Upper lobe of left lung (tissue), 6 donors: ENCODE results near the gene BAIAP2L1. TPM values are rescaled to one million over a fixed set of nuclear protein-coding genes. Genes with fewer than 3 reads are reported as not detected.

ENCODE experiments used
- ATAC-seq, 2 donors: fragments of 200-7000 bp; cut with Tn5 transposase; one replicate each; pipeline ENCODE4 v1.9.1; 2022; ENCODE audit warnings: mild to moderate bottlenecking in 2 of 2, moderate library complexity in 2 of 2; ENCODE audit not compliant: low FRiP score in 2 of 2
- DNase-seq, 2 donors: peaks; one replicate each; pipeline ENCODE4 v3.0.0-alpha.2; 2019 to 2020
- H3K27ac ChIP-seq, 4 donors: fragments of 200-600 bp; sonication (generic); one replicate each; pipeline ENCODE4 v1.5.1; 2016 to 2019
- H3K27me3 ChIP-seq, 4 donors: fragments of 200-600 bp; sonication (generic); one replicate each; pipeline ENCODE4 v1.5.1; 2017 to 2019
- H3K36me3 ChIP-seq, 4 donors: fragments of 200-600 bp; sonication (generic); one replicate each; pipeline ENCODE4 v1.5.1; 2016 to 2019
- H3K4me1 ChIP-seq, 4 donors: fragments of 200-600 bp; sonication (generic); one replicate each; pipeline ENCODE4 v1.5.1; 2018 to 2019
- H3K4me3 ChIP-seq, 4 donors: fragments of 200-600 bp; sonication (generic); one replicate each; pipeline ENCODE4 v1.5.1; 2017 to 2019; ENCODE audit warnings: mild to moderate bottlenecking in 2 of 4, moderate library complexity in 1 of 4
- H3K9me3 ChIP-seq, 4 donors: fragments of 200-600 bp; sonication (generic); one replicate each; pipeline ENCODE4 v1.5.1; 2018 to 2019
- EP300 ChIP-seq, 4 donors: sonication (generic); formaldehyde crosslinking; IDR thresholded peaks; one replicate each; pipeline ENCODE4 v1.5.1; 2017; ENCODE audit warnings: antibody characterized with exemption in 4 of 4, control low read depth in 2 of 4
- POLR2A ChIP-seq, 4 donors: fragments of 450-650 bp; IDR thresholded peaks; one replicate each; pipeline ENCODE4 v1.5.1; 2016 to 2017; ENCODE audit warnings: antibody characterized with exemption in 4 of 4, mild to moderate bottlenecking in 2 of 4
- POLR2AphosphoS5 ChIP-seq, 2 donors: sonication (generic); formaldehyde crosslinking; IDR thresholded peaks; one replicate each; pipeline ENCODE4 v1.5.1; 2017; ENCODE audit warnings: antibody characterized with exemption in 2 of 2
- WGBS, 2 donors: methylation state at CpG; one replicate each; pipeline ENCODE4 v1.1.5; 2017 to 2018; 5-methylcytosine and 5-hydroxymethylcytosine counted together
- total RNA-seq, 6 donors: library from RNA; depleted of rRNA in 4 of 6; stranded (reverse); fragments of >200 nt in 4 of 6; gene quantifications; one replicate each; pipeline versions ENCODE4 v1.1.0 to v1.2.1, GENCODE V29; 2016 to 2021
- TF ChIP-seq, protein P1 (sequence below), 6 experiments: fragments of 450-650 bp in 4 of 6; fragments of 200-600 bp in 2 of 6; sonication (generic) in 2 of 6; IDR thresholded peaks; one replicate each; pipeline ENCODE4 v1.5.1; 2016 to 2019; ENCODE audit warnings: antibody characterized with exemption in 6 of 6
- donor health status: DM: no; HTN: no; CAD: no; lungs with moderate emphysema.
- donor health status: DM: no; HTN: yes; CAD: no; lungs with severe emphysema.

Gene BAIAP2L1
- total RNA-seq, 6 donors from 2014 or later = 20.2 to 35.6 (median 26.6) TPM

DNA sequence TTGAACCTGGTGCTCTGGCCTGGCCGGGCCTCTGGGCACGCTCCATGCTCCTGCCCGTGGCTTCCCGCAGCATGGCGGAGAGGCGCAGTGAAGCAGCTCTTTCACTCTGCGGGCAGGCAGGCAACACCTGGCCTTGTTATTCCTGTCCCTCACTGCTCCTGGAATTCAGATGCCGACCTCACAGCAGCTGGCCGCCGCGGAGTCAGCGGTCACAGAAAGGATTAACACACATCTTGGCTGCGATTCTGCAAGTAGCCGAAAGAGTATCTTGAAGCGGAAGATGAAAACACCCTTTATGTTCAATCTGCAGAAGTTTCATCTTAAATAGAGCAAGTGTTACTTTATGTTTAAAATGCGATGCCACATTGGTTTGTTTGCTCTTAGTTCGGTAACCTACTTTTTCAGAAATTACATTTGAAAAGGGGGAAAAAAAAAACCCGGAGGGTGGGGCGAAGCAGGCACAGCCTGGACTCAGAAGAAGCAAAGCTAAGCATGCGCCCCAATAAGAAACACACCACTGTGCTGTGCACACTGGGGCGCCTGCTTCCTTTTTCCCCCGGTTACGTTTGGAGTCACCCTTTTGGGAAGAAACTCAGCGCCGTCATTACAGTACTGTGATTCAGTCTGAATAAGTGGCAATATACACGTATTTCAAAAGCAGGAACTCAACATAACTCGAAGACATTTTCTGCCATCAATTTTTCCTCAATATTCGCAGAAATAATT lies 77.1 kb downstream of the BAIAP2L1 start:
- Histone ChIP-seq H3K4me3 (no peak overlapping the region), H3K9me3 (no peaks in the 10 kb centered on the region), H3K4me1 (no peaks in the 10 kb centered on the region), H3K36me3 (no peaks in the 10 kb centered on the region), H3K27ac (no peak overlapping the region), H3K27me3 (no peaks in the 10 kb centered on the region)
- DNase-seq = no peak
- 72 to 78% methylated on average over 28 of the region's 28 CpGs for WGBS, 2 donors
- ATAC-seq = no peak
- TF ChIP-seq, protein P1, sequence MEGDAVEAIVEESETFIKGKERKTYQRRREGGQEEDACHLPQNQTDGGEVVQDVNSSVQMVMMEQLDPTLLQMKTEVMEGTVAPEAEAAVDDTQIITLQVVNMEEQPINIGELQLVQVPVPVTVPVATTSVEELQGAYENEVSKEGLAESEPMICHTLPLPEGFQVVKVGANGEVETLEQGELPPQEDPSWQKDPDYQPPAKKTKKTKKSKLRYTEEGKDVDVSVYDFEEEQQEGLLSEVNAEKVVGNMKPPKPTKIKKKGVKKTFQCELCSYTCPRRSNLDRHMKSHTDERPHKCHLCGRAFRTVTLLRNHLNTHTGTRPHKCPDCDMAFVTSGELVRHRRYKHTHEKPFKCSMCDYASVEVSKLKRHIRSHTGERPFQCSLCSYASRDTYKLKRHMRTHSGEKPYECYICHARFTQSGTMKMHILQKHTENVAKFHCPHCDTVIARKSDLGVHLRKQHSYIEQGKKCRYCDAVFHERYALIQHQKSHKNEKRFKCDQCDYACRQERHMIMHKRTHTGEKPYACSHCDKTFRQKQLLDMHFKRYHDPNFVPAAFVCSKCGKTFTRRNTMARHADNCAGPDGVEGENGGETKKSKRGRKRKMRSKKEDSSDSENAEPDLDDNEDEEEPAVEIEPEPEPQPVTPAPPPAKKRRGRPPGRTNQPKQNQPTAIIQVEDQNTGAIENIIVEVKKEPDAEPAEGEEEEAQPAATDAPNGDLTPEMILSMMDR (IDR thresholded peaks at IDR 0.05) = no peak
- TF ChIP-seq POLR2A (IDR thresholded peaks at IDR 0.05) (no peak), POLR2AphosphoS5 (IDR thresholded peaks at IDR 0.05) (no peak), EP300 (IDR thresholded peaks at IDR 0.05) (no peak)

DNA sequence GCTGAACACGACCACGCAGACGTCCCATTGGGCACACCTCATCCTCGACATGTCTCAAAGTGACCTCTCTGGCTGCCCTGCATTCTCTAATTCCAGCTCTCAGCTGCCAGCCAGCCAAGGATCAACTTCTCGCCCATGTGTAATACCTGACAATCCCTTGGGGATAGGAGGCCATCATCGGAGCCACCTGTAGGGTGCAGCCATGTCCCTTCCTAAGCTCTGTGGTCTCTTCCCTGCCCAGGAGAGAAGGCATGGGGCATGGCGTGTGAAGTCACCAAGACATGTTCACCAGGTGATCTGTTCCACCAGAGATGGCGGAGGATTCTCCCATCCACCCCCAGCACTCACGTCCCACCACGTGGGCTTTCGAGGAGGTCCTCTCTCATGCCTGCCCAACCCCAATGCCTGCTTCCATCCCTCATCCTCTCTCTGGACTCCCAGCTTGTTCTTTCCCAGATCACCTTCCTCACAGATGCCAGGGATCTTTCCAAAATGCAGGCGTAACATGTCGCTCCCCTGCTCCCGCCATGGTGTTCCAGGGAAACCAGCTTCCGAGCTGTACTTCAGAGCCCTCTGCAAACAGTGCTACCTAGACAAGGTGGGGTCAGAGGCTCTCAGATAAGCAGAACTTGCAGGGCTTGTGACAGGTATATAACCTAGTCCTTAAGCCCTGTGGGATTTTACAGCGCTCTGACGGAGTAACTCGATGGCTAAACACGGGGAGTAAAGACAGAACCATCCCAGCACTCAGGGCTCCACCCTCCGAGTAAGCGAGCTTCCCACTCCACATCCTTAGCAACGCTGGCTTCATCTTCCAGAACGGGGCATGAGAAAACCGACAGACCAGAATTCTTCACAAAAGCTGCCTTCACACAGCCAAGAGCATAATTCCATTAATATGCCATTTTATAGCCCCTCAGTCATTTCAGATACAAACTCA lies 78.3 kb downstream of the BAIAP2L1 start:
- WGBS, 2 donors = 73 to 76% methylated on average over 24 of the region's 24 CpGs
- TF ChIP-seq, protein P1 (IDR thresholded peaks at IDR 0.05) = peak in 1 of 6 experiments; percentile 19
- TF ChIP-seq EP300 (IDR thresholded peaks at IDR 0.05) = no peak
- Histone ChIP-seq H3K36me3 (no peaks in the 10 kb centered on the region), H3K4me3 (no peak overlapping the region), H3K27ac (no peak overlapping the region), H3K27me3 (no peaks in the 10 kb centered on the region), H3K4me1 (no peaks in the 10 kb centered on the region), H3K9me3 (no peaks in the 10 kb centered on the region)
- no peak for DNase-seq
- ATAC-seq = peak in 1 of 2 donors; percentile 16

DNA sequence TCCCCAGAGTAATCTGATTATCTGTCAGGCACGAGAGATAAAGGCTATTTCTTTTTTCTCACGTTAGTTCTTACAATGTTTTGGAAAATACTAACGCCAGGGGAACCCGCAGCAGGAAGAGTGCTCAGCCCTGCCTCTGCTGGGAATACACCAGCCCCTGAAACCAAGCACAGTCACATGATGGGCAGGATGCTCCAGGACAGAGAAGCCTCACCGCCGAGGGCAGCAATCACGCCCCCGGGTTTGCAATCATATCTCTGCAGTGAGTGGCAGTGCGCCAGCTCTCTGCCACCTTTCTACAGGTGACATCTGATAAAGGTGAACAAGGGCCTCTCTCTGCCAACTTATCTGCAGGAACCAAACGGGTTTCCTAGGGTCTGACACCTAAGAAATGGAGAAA lies 79.6 kb downstream of the BAIAP2L1 start:
- Histone ChIP-seq H3K36me3 (no peaks in the 10 kb centered on the region), H3K27me3 (no peaks in the 10 kb centered on the region), H3K4me1 (no peaks in the 10 kb centered on the region), H3K27ac (no peak overlapping the region), H3K4me3 (no peak overlapping the region), H3K9me3 (no peaks in the 10 kb centered on the region)
- TF ChIP-seq, protein P1 (IDR thresholded peaks at IDR 0.05) = no peak
- TF ChIP-seq POLR2AphosphoS5 (IDR thresholded peaks at IDR 0.05) (no peak), POLR2A (IDR thresholded peaks at IDR 0.05) (no peak), EP300 (IDR thresholded peaks at IDR 0.05) (no peak)
- DNase-seq (no peak), ATAC-seq (no peak)
- 80% methylated on average over 5 to 10 of the region's 10 CpGs for WGBS, 2 donors

DNA sequence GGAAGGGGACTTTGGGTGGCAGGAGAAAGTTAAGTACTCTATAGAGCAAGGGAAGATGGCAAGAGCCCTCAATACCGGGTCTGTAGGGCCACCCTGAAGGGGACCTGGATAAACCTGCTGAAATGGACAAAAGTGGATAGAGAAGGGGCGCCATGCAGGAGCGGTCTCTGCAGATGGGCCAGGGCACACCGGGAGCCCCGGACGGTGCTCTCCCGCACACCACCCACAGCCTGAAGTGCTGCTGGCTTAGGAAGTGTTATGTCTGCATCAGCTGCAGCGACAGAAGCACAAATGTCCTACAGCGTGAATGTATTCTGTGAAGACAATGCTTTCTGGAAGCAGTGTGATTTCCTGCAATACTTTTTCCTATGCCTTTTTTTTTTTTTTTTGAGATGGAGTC lies 81.7 kb downstream of the BAIAP2L1 start:
- DNase-seq (no peak), ATAC-seq (no peak)
- Histone ChIP-seq H3K27me3 (no peaks in the 10 kb centered on the region), H3K36me3 (peaks cover 0 to 20% (median 4%) of the 10 kb centered on the region in 4 donors), H3K4me3 (no peak overlapping the region), H3K27ac (no peak overlapping the region), H3K4me1 (no peaks in the 10 kb centered on the region), H3K9me3 (no peaks in the 10 kb centered on the region)
- TF ChIP-seq POLR2AphosphoS5 (IDR thresholded peaks at IDR 0.05) (no peak), POLR2A (IDR thresholded peaks at IDR 0.05) (no peak), EP300 (IDR thresholded peaks at IDR 0.05) (no peak)
- TF ChIP-seq, protein P1 (IDR thresholded peaks at IDR 0.05) = no peak
- 83 to 87% methylated on average over 9 of the region's 9 CpGs for WGBS, 2 donors
